ENCODE results near the gene USH2A. TPM values are rescaled to one million over a fixed set of nuclear protein-coding genes. Genes with fewer than 3 reads are reported as not detected.

Gene USH2A
- total and polyA plus RNA-seq, 5 donors from 2014 or later = not detected

DNA sequence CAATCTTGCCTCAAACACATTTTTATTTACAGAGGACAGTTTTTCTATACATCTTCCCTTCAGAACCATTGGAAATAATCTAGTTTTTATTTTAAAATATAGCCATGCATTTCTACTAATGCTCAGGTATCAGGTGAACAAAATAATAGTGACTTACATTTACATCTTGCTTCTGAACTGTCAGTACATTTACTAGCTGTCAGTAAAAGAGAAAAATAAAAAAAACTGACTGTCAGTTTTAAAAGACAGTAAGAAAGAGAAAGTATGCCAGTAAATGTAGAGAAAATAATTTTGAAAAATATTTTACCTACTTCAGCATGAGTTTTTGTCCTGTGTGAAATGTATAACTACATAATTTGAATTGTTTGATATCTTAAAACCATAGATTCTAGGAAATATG, 33.5 kb downstream of the USH2A start:
- Mint-ChIP-seq H3K27me3 (peaks cover 5% of the 10 kb centered on the region), H3K9me3 (peaks cover 0 to 17% (median 5%) of the 10 kb centered on the region in 7 donors), H3K27ac (no peak overlapping the region), H3K4me3 (no peak overlapping the region), H3K4me1 (no peaks in the 10 kb centered on the region), H3K36me3 (no peaks in the 10 kb centered on the region)
- DNase-seq = no peak
- Histone ChIP-seq H3K27me3 (ENCODE audit: control insufficient read depth, insufficient read depth, low read length) (no peaks in the 10 kb centered on the region), H3K36me3 (ENCODE audit: control insufficient read depth, insufficient read depth, low read length) (no peaks in the 10 kb centered on the region), H3K9me3 (ENCODE audit: control insufficient read depth in 2 of 2, low read length in 2 of 2) (no peaks in the 10 kb centered on the region), H3K27ac (ENCODE audit: insufficient read depth, low read length, poor library complexity, severe bottlenecking) (no peak overlapping the region), H3K4me3 (ENCODE audit: low read depth, low read length) (no peak overlapping the region), H3K4me1 (ENCODE audit: control insufficient read depth, insufficient read depth, low read length, poor library complexity, severe bottlenecking) (no peaks in the 10 kb centered on the region)
- ATAC-seq (ENCODE audit: low read depth in 2 of 2) = no peak

GRCh38 chr1:216388558-216388957, 34.7 kb downstream of the USH2A start:
- ATAC-seq (ENCODE audit: low read depth in 2 of 2) (no peak), DNase-seq (no peak)
- H3K9me3 Mint-ChIP-seq = peaks cover 0 to 12% (median 5%) of the 10 kb centered on the region in 7 donors
- H3K27ac Mint-ChIP-seq = no peak overlapping the region
- H3K4me1 Mint-ChIP-seq = no peaks in the 10 kb centered on the region
- no peak overlapping the region for H3K4me3 Mint-ChIP-seq
- Histone ChIP-seq H3K4me3 (ENCODE audit: low read depth, low read length) (no peak overlapping the region), H3K27me3 (ENCODE audit: control insufficient read depth, insufficient read depth, low read length) (no peaks in the 10 kb centered on the region), H3K27ac (ENCODE audit: insufficient read depth, low read length, poor library complexity, severe bottlenecking) (no peak overlapping the region), H3K4me1 (ENCODE audit: control insufficient read depth, insufficient read depth, low read length, poor library complexity, severe bottlenecking) (no peaks in the 10 kb centered on the region), H3K9me3 (ENCODE audit: control insufficient read depth in 2 of 2, low read length in 2 of 2) (no peaks in the 10 kb centered on the region), H3K36me3 (ENCODE audit: control insufficient read depth, insufficient read depth, low read length) (no peaks in the 10 kb centered on the region)
- no peaks in the 10 kb centered on the region for H3K36me3 Mint-ChIP-seq
- peaks cover 5% of the 10 kb centered on the region for H3K27me3 Mint-ChIP-seq

DNA sequence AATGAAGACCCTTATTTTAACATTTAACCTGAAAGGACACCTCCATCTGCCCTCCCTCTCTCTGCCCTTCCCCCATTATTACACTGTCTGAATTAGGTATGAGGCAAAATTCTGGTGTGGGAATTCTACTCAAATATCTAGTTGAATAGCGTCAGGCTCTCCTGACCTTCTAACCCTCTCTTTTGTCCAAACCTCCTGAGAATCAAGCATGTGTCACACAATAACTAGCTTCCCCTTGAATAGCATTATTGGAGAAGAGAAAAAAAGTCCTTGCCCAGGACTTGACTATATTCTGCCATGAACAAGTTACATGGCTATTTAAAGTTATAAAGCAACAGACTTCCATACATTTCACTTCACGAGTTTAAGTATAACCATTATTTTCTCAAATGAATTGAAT, 35.5 kb downstream of the USH2A start:
- Histone ChIP-seq H3K27me3 (ENCODE audit: control insufficient read depth, insufficient read depth, low read length) (no peaks in the 10 kb centered on the region), H3K4me1 (ENCODE audit: control insufficient read depth, insufficient read depth, low read length, poor library complexity, severe bottlenecking) (no peaks in the 10 kb centered on the region), H3K27ac (ENCODE audit: insufficient read depth, low read length, poor library complexity, severe bottlenecking) (no peak overlapping the region), H3K9me3 (ENCODE audit: control insufficient read depth in 2 of 2, low read length in 2 of 2) (no peaks in the 10 kb centered on the region), H3K4me3 (ENCODE audit: low read depth, low read length) (no peak overlapping the region), H3K36me3 (ENCODE audit: control insufficient read depth, insufficient read depth, low read length) (no peaks in the 10 kb centered on the region)
- peaks cover 0 to 12% (median 5%) of the 10 kb centered on the region in 7 donors for H3K9me3 Mint-ChIP-seq
- H3K36me3 Mint-ChIP-seq = no peaks in the 10 kb centered on the region
- peaks cover 5% of the 10 kb centered on the region for H3K27me3 Mint-ChIP-seq
- H3K27ac Mint-ChIP-seq = no peak overlapping the region
- DNase-seq = no peak
- ATAC-seq (ENCODE audit: low read depth in 2 of 2) = no peak
- H3K4me3 Mint-ChIP-seq = no peak overlapping the region
- no peaks in the 10 kb centered on the region for H3K4me1 Mint-ChIP-seq

GRCh38 chr1:216379441-216379840, 43.8 kb downstream of the USH2A start:
- H3K36me3 Mint-ChIP-seq = no peaks in the 10 kb centered on the region

DNA sequence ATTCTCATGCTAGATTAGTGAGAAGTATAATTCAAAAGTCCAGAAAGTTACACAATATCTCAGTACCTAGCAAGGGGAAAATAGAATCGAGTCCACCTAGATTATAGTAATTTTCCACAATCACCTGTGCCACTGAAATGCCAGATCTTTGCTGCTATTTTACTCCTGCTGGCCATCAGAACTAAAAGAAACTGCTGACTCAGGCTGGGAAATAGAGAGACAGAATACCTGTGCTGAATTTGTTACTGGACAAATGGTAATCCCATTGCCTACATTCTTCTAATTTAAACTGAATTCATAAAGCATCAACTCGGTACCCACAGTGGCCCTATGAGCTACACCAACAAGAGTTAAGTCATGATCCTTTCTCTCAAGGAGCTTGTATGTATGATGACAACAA, 55.0 kb downstream of the USH2A start:
- no peaks in the 10 kb centered on the region for H3K27me3 Mint-ChIP-seq
- H3K27ac ChIP-seq (ENCODE audit: insufficient read depth, low read length, poor library complexity, severe bottlenecking) = no peak overlapping the region

More at GRCh38 chr1:216379441-216379840, 43.8 kb downstream of the USH2A start:
- no peaks in the 10 kb centered on the region for H3K36me3 ChIP-seq (ENCODE audit: control insufficient read depth, insufficient read depth, low read length)
- no peaks in the 10 kb centered on the region for H3K27me3 ChIP-seq (ENCODE audit: control insufficient read depth, insufficient read depth, low read length)
- peaks cover 0 to 4% of the 10 kb centered on the region in 2 experiments for H3K9me3 ChIP-seq (ENCODE audit: control insufficient read depth in 2 of 2, low read length in 2 of 2)
- Mint-ChIP-seq H3K9me3 (peaks cover 0 to 29% (median 8%) of the 10 kb centered on the region in 7 donors), H3K4me1 (no peaks in the 10 kb centered on the region), H3K4me3 (no peak overlapping the region), H3K27ac (no peak overlapping the region), H3K27me3 (no peaks in the 10 kb centered on the region)
- H3K4me3 ChIP-seq (ENCODE audit: low read depth, low read length) = no peak overlapping the region
- H3K4me1 ChIP-seq (ENCODE audit: control insufficient read depth, insufficient read depth, low read length, poor library complexity, severe bottlenecking) = no peaks in the 10 kb centered on the region
- no peak overlapping the region for H3K27ac ChIP-seq (ENCODE audit: insufficient read depth, low read length, poor library complexity, severe bottlenecking)
- ATAC-seq (ENCODE audit: low read depth in 2 of 2) (no peak), DNase-seq (no peak)

DNA sequence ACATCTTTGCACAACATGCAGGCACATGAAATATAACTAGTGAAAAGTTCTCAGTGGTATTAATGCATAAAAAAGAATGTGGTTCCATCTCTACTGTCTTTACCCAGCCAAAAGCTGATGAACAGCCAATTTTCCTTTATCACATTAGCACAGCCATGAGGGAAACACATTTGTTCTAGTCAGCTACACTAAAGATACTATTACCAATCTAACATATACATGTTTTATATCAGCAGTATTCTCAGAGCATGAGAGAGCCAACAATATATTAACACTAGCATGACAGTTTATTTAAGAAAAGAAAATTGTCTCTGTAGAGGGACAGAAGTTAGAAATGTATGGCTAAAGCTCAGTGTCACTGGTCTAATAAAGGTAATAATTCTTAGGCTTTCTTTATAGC, 56.3 kb downstream of the USH2A start:
- H3K4me1 ChIP-seq (ENCODE audit: control insufficient read depth, insufficient read depth, low read length, poor library complexity, severe bottlenecking) = no peaks in the 10 kb centered on the region
- H3K9me3 Mint-ChIP-seq = peaks cover under 1 to 9% (median 3%) of the 10 kb centered on the region in 7 donors
- no peak for ATAC-seq (ENCODE audit: low read depth in 2 of 2)
- H3K4me1 Mint-ChIP-seq = no peaks in the 10 kb centered on the region
- no peaks in the 10 kb centered on the region for H3K27me3 ChIP-seq (ENCODE audit: control insufficient read depth, insufficient read depth, low read length)
- no peaks in the 10 kb centered on the region for H3K36me3 Mint-ChIP-seq
- DNase-seq = no peak
- H3K9me3 ChIP-seq (ENCODE audit: control insufficient read depth in 2 of 2, low read length in 2 of 2) = no peaks in the 10 kb centered on the region
- H3K36me3 ChIP-seq (ENCODE audit: control insufficient read depth, insufficient read depth, low read length) = no peaks in the 10 kb centered on the region
- no peak overlapping the region for H3K4me3 Mint-ChIP-seq
- H3K4me3 ChIP-seq (ENCODE audit: low read depth, low read length) = no peak overlapping the region
- no peak overlapping the region for H3K27ac ChIP-seq (ENCODE audit: insufficient read depth, low read length, poor library complexity, severe bottlenecking)
- H3K27me3 Mint-ChIP-seq = no peaks in the 10 kb centered on the region
- H3K27ac Mint-ChIP-seq = no peak overlapping the region

More for the DNA sequence above, 55.0 kb downstream of the USH2A start:
- Mint-ChIP-seq H3K9me3 (peaks cover 1 to 16% (median 5%) of the 10 kb centered on the region in 7 donors), H3K4me1 (no peaks in the 10 kb centered on the region), H3K4me3 (no peak overlapping the region), H3K27ac (no peak overlapping the region), H3K36me3 (no peaks in the 10 kb centered on the region)
- ATAC-seq (ENCODE audit: low read depth in 2 of 2) = no peak
- no peaks in the 10 kb centered on the region for H3K27me3 ChIP-seq (ENCODE audit: control insufficient read depth, insufficient read depth, low read length)
- H3K36me3 ChIP-seq (ENCODE audit: control insufficient read depth, insufficient read depth, low read length) = no peaks in the 10 kb centered on the region
- no peak overlapping the region for H3K4me3 ChIP-seq (ENCODE audit: low read depth, low read length)
- H3K4me1 ChIP-seq (ENCODE audit: control insufficient read depth, insufficient read depth, low read length, poor library complexity, severe bottlenecking) = no peaks in the 10 kb centered on the region
- H3K9me3 ChIP-seq (ENCODE audit: control insufficient read depth in 2 of 2, low read length in 2 of 2) = no peaks in the 10 kb centered on the region
- no peak for DNase-seq

GRCh38 chr1:216356945-216357344, 66.3 kb downstream of the USH2A start:
- Histone ChIP-seq H3K27me3 (ENCODE audit: control insufficient read depth, insufficient read depth, low read length) (no peaks in the 10 kb centered on the region), H3K4me3 (ENCODE audit: low read depth, low read length) (no peak overlapping the region), H3K9me3 (ENCODE audit: control insufficient read depth in 2 of 2, low read length in 2 of 2) (peaks cover 0 to 3% of the 10 kb centered on the region in 2 experiments), H3K4me1 (ENCODE audit: control insufficient read depth, insufficient read depth, low read length, poor library complexity, severe bottlenecking) (no peaks in the 10 kb centered on the region), H3K36me3 (ENCODE audit: control insufficient read depth, insufficient read depth, low read length) (no peaks in the 10 kb centered on the region), H3K27ac (ENCODE audit: insufficient read depth, low read length, poor library complexity, severe bottlenecking) (no peak overlapping the region)
- H3K27ac Mint-ChIP-seq = no peak overlapping the region
- no peaks in the 10 kb centered on the region for H3K36me3 Mint-ChIP-seq
- peaks cover 0 to 21% (median 4%) of the 10 kb centered on the region in 7 donors for H3K9me3 Mint-ChIP-seq
- no peaks in the 10 kb centered on the region for H3K27me3 Mint-ChIP-seq
- ATAC-seq (ENCODE audit: low read depth in 2 of 2) (no peak), DNase-seq (no peak)
- H3K4me3 Mint-ChIP-seq = no peak overlapping the region
- H3K4me1 Mint-ChIP-seq = no peaks in the 10 kb centered on the region

DNA sequence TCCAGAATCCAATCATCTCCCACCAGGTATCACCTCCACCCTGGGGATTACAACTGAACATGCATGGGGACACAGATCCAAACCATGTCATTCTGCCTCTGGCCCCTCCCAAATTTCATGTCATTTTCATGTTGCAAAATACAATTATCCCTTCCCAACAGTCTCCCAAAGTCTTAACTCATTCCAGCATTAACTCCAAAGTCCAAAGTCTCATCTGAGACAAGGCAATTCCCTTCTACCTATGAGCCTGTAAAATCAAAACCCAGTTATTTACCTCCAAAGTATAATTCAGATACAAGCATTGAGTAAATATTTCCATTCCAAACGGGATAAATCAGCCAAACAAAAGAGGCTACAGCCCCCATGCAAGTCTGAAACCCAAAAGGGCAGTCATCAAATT, 73.1 kb downstream of the USH2A start:
- Histone ChIP-seq H3K27me3 (ENCODE audit: control insufficient read depth, insufficient read depth, low read length) (no peaks in the 10 kb centered on the region), H3K9me3 (ENCODE audit: control insufficient read depth in 2 of 2, low read length in 2 of 2) (peaks cover 6 to 9% of the 10 kb centered on the region in 2 experiments), H3K4me3 (ENCODE audit: low read depth, low read length) (no peak overlapping the region), H3K36me3 (ENCODE audit: control insufficient read depth, insufficient read depth, low read length) (no peaks in the 10 kb centered on the region), H3K27ac (ENCODE audit: insufficient read depth, low read length, poor library complexity, severe bottlenecking) (no peak overlapping the region), H3K4me1 (ENCODE audit: control insufficient read depth, insufficient read depth, low read length, poor library complexity, severe bottlenecking) (no peaks in the 10 kb centered on the region)
- ATAC-seq (ENCODE audit: low read depth in 2 of 2) (no peak), DNase-seq (no peak)
- H3K9me3 Mint-ChIP-seq = peaks cover 0 to 14% (median 2%) of the 10 kb centered on the region in 7 donors
- no peak overlapping the region for H3K4me3 Mint-ChIP-seq
- no peaks in the 10 kb centered on the region for H3K27me3 Mint-ChIP-seq
- no peak overlapping the region for H3K27ac Mint-ChIP-seq
- no peaks in the 10 kb centered on the region for H3K36me3 Mint-ChIP-seq
- no peaks in the 10 kb centered on the region for H3K4me1 Mint-ChIP-seq

All from CD4-positive, CD25-positive, alpha-beta regulatory T cell (primary cell).